ENCODE results near the gene COL1A2. TPM values are rescaled to one million over a fixed set of nuclear protein-coding genes. Genes with fewer than 3 reads are reported as not detected.
A peak's percentile ranks its signal among the peaks of the same experiment; 100 is the strongest.

The COL1A2 gene
- polyA plus RNA-seq: not detected

DNA sequence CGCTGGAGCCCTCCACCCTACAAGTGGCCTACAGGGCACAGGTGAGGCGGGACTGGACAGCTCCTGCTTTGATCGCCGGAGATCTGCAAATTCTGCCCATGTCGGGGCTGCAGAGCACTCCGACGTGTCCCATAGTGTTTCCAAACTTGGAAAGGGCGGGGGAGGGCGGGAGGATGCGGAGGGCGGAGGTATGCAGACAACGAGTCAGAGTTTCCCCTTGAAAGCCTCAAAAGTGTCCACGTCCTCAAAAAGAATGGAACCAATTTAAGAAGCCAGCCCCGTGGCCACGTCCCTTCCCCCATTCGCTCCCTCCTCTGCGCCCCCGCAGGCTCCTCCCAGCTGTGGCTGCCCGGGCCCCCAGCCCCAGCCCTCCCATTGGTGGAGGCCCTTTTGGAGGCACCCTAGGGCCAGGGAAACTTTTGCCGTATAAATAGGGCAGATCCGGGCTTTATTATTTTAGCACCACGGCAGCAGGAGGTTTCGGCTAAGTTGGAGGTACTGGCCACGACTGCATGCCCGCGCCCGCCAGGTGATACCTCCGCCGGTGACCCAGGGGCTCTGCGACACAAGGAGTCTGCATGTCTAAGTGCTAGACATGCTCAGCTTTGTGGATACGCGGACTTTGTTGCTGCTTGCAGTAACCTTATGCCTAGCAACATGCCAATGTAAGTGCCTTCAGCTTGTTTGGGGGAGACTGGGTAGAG is at the start of gene COL1A2:
Gene COL1A2 (plus strand): TSS at position 459 of the 704 bp plus-strand sequence. CDS start 137 bp downstream, at position 596.
- H3K4me1 Mint-ChIP-seq: peaks cover 6 to 27% of the 10 kb centered on the region in 2 donors
- peaks cover 2 to 14% (median 9%) of the 10 kb centered on the region in 3 donors for H3K27me3 Mint-ChIP-seq (ENCODE audit: low read depth in 3 of 3)
- no peaks in the 10 kb centered on the region for H3K9me3 Mint-ChIP-seq
- no peaks in the 10 kb centered on the region for H3K36me3 Mint-ChIP-seq
- H3K4me3 Mint-ChIP-seq: peak within 1 kb of the TSS in 3 of 5 donors; percentile 48 to 85 (median 76)
- peak within 1 kb of the TSS in 1 of 6 donors; percentile 88 for H3K27ac Mint-ChIP-seq
- DNase-seq: peak in 1 of 3 donors; percentile 10

DNA sequence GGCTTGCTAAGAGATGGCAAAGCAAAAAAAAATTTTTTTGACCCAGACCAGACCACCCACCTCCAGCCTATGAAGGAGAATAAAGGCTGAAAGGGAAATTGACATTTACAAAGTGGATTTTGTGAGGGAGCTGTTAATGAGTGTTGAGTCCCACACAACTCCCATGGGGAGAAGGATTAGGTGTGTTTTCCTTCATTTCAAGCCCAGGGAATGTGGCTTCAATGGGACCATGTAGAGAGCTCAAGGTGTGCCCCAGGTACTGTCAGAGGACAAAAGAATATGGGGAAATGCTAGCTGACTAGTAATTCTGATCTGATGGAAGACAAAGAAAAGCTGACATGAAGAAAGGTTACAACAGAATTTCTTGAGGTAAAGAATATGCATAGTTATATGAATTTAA is 48.8 kb upstream of the COL1A2 start:
- peaks cover 0 to 11% (median 0%) of the 10 kb centered on the region in 6 donors for H3K9me3 Mint-ChIP-seq
- peaks cover 0 to 8% (median 0%) of the 10 kb centered on the region in 3 donors for H3K27me3 Mint-ChIP-seq (ENCODE audit: low read depth in 3 of 3)
- no peaks in the 10 kb centered on the region for H3K4me1 Mint-ChIP-seq
- H3K4me3 Mint-ChIP-seq: no peak overlapping the region
- no peak overlapping the region for H3K27ac Mint-ChIP-seq
- DNase-seq: no peak
- no peaks in the 10 kb centered on the region for H3K36me3 Mint-ChIP-seq

DNA sequence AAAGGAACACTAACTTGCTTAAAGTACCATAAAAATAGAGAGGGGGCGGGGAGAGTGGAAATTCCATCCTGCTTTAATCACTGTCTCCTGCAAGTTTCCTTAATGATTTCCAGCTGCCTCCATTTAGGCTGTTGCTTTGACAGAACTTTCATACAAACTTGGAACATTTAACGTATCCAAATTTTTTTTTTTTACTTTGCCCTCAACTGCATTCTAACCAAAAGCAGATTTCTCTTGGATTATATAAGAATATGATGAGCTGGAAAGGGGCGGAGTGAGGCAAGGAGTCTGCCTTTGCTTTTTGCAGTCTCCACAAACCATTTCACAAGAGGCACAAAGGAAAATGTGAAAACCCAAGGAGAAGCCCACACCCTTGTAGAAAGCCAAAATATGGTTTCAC is 46.6 kb upstream of the COL1A2 start:
- no peak overlapping the region for H3K27ac Mint-ChIP-seq

DNA sequence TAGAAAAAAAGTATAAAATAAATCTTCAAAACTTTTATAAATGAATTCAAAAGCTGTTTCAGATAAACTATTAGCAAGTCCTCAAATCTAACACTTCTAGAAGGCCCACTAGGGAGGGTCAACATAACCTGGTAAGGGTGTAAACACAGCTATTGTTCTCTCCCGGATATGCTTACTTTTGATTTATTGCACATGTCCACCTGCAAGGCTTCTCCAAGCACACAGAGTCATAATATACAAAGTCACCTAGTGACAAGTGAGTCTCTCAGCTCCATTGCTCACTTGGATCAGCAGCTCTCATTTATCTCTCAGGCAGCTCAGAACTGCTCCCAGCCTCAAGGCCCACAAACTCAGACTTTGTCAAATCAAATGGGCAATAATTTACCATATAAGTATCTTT is 44.0 kb upstream of the COL1A2 start:
- Mint-ChIP-seq H3K4me1 (no peaks in the 10 kb centered on the region), H3K4me3 (no peak overlapping the region), H3K36me3 (no peaks in the 10 kb centered on the region), H3K27ac (no peak overlapping the region), H3K9me3 (peaks cover 0 to 6% (median 0%) of the 10 kb centered on the region in 6 donors), H3K27me3 (ENCODE audit: low read depth in 3 of 3) (peaks cover 0 to 8% (median 0%) of the 10 kb centered on the region in 3 donors)
- DNase-seq: no peak

More for the DNA sequence above, 46.6 kb upstream of the COL1A2 start:
- Mint-ChIP-seq H3K9me3 (peaks cover 0 to 11% (median 0%) of the 10 kb centered on the region in 6 donors), H3K4me3 (no peak overlapping the region), H3K27me3 (ENCODE audit: low read depth in 3 of 3) (peaks cover 0 to 8% (median 0%) of the 10 kb centered on the region in 3 donors), H3K36me3 (no peaks in the 10 kb centered on the region), H3K4me1 (no peaks in the 10 kb centered on the region)
- no peak for DNase-seq

DNA sequence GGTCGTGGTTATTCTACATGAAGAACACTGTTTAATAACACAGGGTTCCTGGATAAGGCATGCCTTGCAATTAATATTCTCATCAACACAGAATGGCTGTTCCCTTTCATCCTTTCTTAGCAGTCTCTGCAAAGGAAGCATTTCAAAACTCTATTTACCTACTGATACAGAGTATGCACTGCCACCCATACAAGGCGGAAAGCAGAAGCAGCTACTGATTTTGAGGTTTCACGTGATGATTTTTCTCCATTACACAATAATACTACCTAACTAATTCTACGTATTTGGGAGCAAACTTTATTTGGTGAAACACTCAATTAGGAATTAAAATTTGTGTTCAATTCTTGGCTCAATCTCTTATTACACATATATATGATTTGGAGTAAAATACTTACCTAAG is 43.0 kb upstream of the COL1A2 start:
- Mint-ChIP-seq H3K27ac (no peak overlapping the region), H3K4me3 (no peak overlapping the region), H3K4me1 (no peaks in the 10 kb centered on the region), H3K9me3 (peaks cover 0 to 6% (median 0%) of the 10 kb centered on the region in 6 donors), H3K36me3 (no peaks in the 10 kb centered on the region), H3K27me3 (ENCODE audit: low read depth in 3 of 3) (peaks cover 0 to 2% (median 0%) of the 10 kb centered on the region in 3 donors)
- DNase-seq: no peak

DNA sequence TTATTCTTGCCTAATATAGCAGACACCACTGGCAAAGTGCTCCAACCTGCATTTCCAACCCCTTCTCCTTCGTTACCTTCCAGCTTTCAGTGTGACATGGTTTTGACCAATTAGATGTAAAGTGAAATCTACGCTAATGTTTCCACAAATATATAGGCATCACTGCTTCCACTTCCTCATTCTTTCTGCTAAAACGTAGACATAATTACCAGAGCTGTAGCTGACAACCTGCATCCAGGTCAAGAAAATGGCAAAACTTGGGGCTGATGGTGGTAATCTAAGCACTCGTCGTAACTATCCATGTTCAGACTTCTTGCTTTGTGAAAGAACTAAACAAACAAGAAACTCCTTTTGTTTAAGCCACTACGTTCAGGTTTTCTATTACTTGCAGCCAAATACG is 41.8 kb upstream of the COL1A2 start:
- H3K9me3 Mint-ChIP-seq: peaks cover 0 to 5% (median 0%) of the 10 kb centered on the region in 6 donors
- H3K4me1 Mint-ChIP-seq: no peaks in the 10 kb centered on the region
- no peak overlapping the region for H3K4me3 Mint-ChIP-seq
- DNase-seq: no peak
- H3K36me3 Mint-ChIP-seq: no peaks in the 10 kb centered on the region
- H3K27ac Mint-ChIP-seq: no peak overlapping the region
- H3K27me3 Mint-ChIP-seq (ENCODE audit: low read depth in 3 of 3): no peaks in the 10 kb centered on the region

DNA sequence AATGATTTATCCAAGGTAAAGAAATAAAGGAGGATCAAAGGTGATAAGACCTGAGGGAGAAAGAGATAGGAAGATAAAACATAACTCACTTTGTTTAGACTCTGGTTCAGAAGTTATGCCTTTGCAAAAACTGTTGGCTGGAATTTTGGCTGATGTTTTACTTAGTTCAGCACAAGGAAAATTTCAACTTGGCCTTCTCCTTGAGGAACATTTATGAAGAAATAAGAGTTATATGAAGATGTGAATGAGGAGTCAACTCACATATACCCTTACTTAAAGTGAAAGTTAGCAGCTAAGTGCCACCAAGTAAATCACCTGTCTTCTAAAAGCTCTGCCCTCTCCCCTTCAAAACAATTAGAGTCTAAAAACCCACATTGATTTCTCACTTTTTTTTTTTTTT is 39.7 kb upstream of the COL1A2 start:
- no peak for DNase-seq
- Mint-ChIP-seq H3K4me1 (no peaks in the 10 kb centered on the region), H3K9me3 (peaks cover 0 to 6% (median 0%) of the 10 kb centered on the region in 6 donors), H3K4me3 (no peak overlapping the region), H3K27ac (no peak overlapping the region), H3K27me3 (ENCODE audit: low read depth in 3 of 3) (no peaks in the 10 kb centered on the region), H3K36me3 (no peaks in the 10 kb centered on the region)

DNA sequence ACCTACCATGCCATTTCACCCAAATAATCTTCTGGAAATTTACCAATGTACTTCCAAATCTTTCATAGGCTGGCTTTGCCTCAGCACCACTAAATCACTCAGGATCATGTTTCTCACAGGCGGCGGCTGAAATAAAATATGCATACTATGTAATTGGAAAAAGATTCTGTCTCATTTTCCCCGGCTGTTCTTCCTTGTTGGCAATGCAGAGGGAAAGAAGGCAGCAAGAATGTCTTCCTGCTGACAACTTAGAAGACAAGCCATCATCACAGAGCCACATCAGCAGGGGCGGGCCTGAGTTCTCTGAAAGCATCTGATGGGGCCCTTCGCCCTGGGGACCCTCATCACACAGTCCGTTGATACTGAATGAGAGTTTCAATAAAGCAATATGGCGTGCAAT is 39.2 kb upstream of the COL1A2 start:
- Mint-ChIP-seq H3K4me3 (no peak overlapping the region), H3K4me1 (no peaks in the 10 kb centered on the region), H3K27ac (no peak overlapping the region), H3K27me3 (ENCODE audit: low read depth in 3 of 3) (no peaks in the 10 kb centered on the region), H3K36me3 (no peaks in the 10 kb centered on the region), H3K9me3 (peaks cover 0 to 6% (median 0%) of the 10 kb centered on the region in 6 donors)
- no peak for DNase-seq

DNA sequence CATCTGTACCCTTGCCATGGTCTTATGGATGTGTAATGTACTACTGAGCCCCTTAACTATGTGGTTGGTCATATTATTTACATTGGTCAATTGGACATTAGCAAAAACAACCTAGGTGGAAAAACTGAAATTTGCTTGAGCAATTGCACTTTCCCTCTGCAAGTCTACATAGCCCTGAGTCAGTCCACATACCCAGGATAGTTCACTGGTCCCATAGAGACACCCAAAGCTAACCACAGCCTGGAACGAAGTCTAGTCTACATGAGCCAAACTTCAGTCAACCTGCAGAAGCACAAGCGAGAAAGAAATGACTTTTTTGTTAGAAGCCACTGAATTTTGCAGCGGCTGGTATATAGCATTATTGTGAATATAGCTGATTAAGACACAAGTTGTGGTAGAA is 37.6 kb upstream of the COL1A2 start:
- Mint-ChIP-seq H3K27me3 (ENCODE audit: low read depth in 3 of 3) (no peaks in the 10 kb centered on the region), H3K4me3 (no peak overlapping the region), H3K4me1 (no peaks in the 10 kb centered on the region), H3K27ac (no peak overlapping the region), H3K9me3 (peaks cover 0 to 6% (median 0%) of the 10 kb centered on the region in 6 donors), H3K36me3 (no peaks in the 10 kb centered on the region)
- DNase-seq: no peak

DNA sequence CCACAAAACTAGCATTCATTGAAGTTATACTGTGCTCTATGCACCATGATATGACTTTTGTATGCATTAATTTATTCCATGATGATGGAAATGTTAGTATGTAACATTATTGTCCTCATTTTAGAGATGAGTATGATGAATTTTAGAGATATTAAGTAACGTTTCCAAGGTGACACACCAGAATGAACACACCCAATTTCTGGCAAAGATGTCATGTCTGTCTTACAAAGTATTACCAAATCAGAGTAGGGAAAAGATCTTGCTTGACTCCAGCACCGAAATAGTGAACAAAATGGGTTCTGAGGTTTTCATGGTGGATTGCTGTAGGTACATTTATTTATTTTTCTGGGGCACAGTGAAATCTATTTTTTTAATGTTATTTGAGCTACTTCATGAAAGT is 33.8 kb upstream of the COL1A2 start:
- Mint-ChIP-seq H3K9me3 (peaks cover 0 to 2% (median 0%) of the 10 kb centered on the region in 6 donors), H3K36me3 (no peaks in the 10 kb centered on the region), H3K4me3 (no peak overlapping the region), H3K27me3 (ENCODE audit: low read depth in 3 of 3) (peaks cover 0 to 2% (median 0%) of the 10 kb centered on the region in 3 donors), H3K4me1 (no peaks in the 10 kb centered on the region), H3K27ac (no peak overlapping the region)
- no peak for DNase-seq

DNA sequence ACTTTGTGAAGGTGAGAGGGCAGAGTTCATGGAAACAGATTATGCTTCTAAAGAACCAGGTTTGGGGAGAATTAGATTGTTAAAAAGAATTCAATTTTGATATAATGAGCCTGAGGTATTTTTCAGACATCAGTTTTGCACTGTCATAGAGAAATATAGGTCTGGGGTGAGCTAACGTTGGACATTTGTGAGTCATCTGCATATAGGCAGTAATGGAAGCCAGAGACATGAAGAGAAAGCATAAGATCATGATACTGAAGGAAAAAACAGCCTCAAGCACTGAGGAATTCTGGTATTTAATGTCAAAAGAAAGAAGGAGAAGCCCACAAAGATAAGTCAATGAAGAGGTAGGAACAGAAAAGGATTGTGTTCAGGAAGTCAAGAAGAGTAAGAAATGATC is 32.4 kb upstream of the COL1A2 start:
- no peak overlapping the region for H3K4me3 Mint-ChIP-seq
- no peak for DNase-seq
- peaks cover 0 to 2% (median 0%) of the 10 kb centered on the region in 3 donors for H3K27me3 Mint-ChIP-seq (ENCODE audit: low read depth in 3 of 3)
- peaks cover 0 to 2% (median 0%) of the 10 kb centered on the region in 6 donors for H3K9me3 Mint-ChIP-seq
- H3K27ac Mint-ChIP-seq: no peak overlapping the region
- H3K4me1 Mint-ChIP-seq: no peaks in the 10 kb centered on the region
- no peaks in the 10 kb centered on the region for H3K36me3 Mint-ChIP-seq

DNA sequence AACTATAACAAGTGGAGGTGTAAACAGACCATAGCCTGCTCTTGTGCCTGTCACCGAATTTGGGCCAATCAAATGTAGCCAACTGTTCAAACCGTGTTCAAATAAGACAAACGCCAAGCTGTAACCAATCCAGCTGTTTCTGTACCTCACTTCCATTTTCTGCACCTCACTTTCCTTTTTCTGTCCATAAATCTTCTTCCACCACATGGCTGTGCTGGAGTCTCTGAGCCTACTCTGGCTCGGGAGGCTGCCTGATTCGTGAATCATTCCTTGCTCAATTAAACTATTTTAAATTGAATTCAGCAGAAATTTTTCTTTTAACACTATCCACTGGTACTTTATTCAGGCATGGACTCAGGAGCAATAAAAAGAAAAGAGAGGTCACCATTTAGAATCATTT is 29.9 kb upstream of the COL1A2 start:
- no peaks in the 10 kb centered on the region for H3K36me3 Mint-ChIP-seq
- no peak for DNase-seq
- H3K27me3 Mint-ChIP-seq (ENCODE audit: low read depth in 3 of 3): peaks cover 0 to 2% (median 0%) of the 10 kb centered on the region in 3 donors
- H3K4me1 Mint-ChIP-seq: no peaks in the 10 kb centered on the region
- H3K9me3 Mint-ChIP-seq: no peaks in the 10 kb centered on the region
- H3K4me3 Mint-ChIP-seq: no peak overlapping the region
- H3K27ac Mint-ChIP-seq: no peak overlapping the region

DNA sequence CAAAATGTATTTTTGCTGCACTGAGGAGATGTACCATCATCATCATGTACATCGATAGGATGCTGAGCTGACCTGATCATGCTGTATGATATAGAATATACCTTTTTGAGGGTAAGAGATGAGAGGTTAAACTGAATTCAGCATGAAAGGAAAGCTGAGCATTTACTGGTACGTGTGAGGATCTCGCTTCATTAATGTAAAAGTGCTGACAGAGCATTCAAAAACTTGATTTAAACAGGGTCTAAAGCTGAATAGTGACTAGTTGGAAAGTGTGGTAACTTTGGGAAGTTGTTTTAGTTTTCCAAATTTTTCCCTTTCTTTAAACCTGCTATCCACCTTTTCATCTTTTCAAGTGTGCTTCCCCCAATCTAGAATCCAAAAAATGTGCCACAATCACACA is 28.5 kb upstream of the COL1A2 start:
- no peaks in the 10 kb centered on the region for H3K9me3 Mint-ChIP-seq
- H3K36me3 Mint-ChIP-seq: no peaks in the 10 kb centered on the region
- H3K4me1 Mint-ChIP-seq: no peaks in the 10 kb centered on the region
- no peak overlapping the region for H3K27ac Mint-ChIP-seq
- no peak for DNase-seq
- no peak overlapping the region for H3K4me3 Mint-ChIP-seq
- peaks cover 0 to 2% (median 0%) of the 10 kb centered on the region in 3 donors for H3K27me3 Mint-ChIP-seq (ENCODE audit: low read depth in 3 of 3)

DNA sequence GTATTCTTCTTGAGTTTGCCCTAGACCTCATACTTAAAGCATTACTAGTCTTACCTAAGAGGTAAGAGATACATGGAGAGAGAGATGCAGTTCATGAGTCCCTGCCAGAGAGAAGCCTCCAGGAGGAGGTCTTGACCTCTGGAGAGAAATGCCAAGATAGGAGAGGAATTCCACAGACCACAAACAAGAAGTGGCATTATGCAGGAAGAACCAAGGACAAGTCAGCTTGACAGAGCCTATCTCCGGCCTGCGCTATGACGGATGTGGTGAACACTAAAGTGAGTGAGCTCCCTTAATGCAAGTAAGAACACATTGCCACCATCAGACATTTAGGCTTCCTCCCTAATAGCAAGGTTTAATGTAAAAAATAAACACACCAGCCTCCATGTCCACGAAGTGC is 27.9 kb upstream of the COL1A2 start:
- Mint-ChIP-seq H3K27ac (no peak overlapping the region), H3K4me3 (no peak overlapping the region), H3K36me3 (no peaks in the 10 kb centered on the region), H3K4me1 (no peaks in the 10 kb centered on the region), H3K9me3 (no peaks in the 10 kb centered on the region), H3K27me3 (ENCODE audit: low read depth in 3 of 3) (peaks cover 0 to 2% (median 2%) of the 10 kb centered on the region in 3 donors)
- DNase-seq: peak in 1 of 3 donors; percentile 1

DNA sequence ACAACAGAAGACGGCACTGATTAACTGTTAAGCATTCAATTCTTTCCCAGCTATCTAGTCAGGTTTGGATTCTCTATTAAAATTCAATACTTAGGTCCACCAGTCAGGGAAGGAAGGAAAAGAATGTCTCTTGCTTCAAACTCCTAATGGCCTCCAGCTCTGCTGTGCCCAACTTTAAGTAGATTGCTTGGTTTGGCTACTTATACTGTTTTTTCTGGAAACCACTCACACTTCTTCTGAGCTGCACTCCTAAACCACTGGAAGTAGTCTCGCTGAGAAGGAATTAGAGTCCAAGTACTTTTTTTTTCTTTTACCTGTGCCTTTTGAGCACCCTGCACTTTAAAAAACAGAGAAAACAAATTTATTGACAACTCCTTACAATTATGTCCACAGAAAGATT is 26.7 kb upstream of the COL1A2 start:
- peaks cover 0 to 2% (median 2%) of the 10 kb centered on the region in 3 donors for H3K27me3 Mint-ChIP-seq (ENCODE audit: low read depth in 3 of 3)
- H3K27ac Mint-ChIP-seq: no peak overlapping the region
- no peaks in the 10 kb centered on the region for H3K36me3 Mint-ChIP-seq
- DNase-seq: no peak
- no peaks in the 10 kb centered on the region for H3K9me3 Mint-ChIP-seq
- H3K4me1 Mint-ChIP-seq: no peaks in the 10 kb centered on the region
- H3K4me3 Mint-ChIP-seq: no peak overlapping the region

Measured in immature natural killer cell (primary cell).